ENCODE measurements around the gene PAK1. TPM values are rescaled to one million over a fixed set of nuclear protein-coding genes. Genes with fewer than 3 reads are reported as not detected.

The PAK1 gene
- total RNA-seq, 1 donor from 2014 or later = 58.3 TPM

- peaks cover 41% of the 10 kb centered on the region for H3K4me1 Mint-ChIP-seq (ENCODE audit: unreplicated experiment)
- peak; percentile 51 for DNase-seq (ENCODE audit: low spot score)
- no peaks in the 10 kb centered on the region for H3K36me3 Mint-ChIP-seq (ENCODE audit: low read depth, unreplicated experiment)
- H3K27me3 Mint-ChIP-seq (ENCODE audit: unreplicated experiment) = peaks cover 10% of the 10 kb centered on the region
- H3K4me3 Mint-ChIP-seq (ENCODE audit: unreplicated experiment) = peak overlapping the region; percentile 92
- H3K27ac Mint-ChIP-seq (ENCODE audit: unreplicated experiment) = no peak overlapping the region
- peak; percentile 18 for TF ChIP-seq CTCF (IDR thresholded peaks at IDR 0.05; ENCODE audit: unreplicated experiment)
- H3K9me3 Mint-ChIP-seq (ENCODE audit: unreplicated experiment) = no peaks in the 10 kb centered on the region
These were observed 2.2 kb downstream of the PAK1 start for GRCh38 chr11:77471558-77472193.

DNA sequence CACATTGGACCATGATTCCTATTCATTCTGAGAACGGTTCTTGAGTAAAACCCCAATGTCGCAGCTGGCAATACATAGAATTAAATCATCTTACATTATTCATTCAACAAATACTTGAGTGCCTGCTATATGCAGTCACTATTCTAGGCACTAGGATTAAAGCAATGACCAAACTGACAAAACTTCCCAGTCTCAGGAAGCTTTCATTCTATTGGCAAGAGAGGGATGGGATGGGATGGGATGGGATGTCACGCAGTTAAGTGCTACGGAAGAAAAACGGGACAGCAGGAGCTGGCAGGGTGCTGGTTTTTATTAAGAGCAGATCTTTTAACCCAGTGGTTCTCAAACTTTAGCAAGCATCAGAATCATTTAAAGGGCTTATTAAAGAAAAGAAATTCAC is 2.9 kb downstream of the PAK1 start:
- Mint-ChIP-seq H3K36me3 (ENCODE audit: low read depth, unreplicated experiment) (no peaks in the 10 kb centered on the region), H3K4me3 (ENCODE audit: unreplicated experiment) (no peak overlapping the region), H3K27ac (ENCODE audit: unreplicated experiment) (no peak overlapping the region), H3K9me3 (ENCODE audit: unreplicated experiment) (no peaks in the 10 kb centered on the region), H3K27me3 (ENCODE audit: unreplicated experiment) (peaks cover 10% of the 10 kb centered on the region), H3K4me1 (ENCODE audit: unreplicated experiment) (peaks cover 41% of the 10 kb centered on the region)
- DNase-seq (ENCODE audit: low spot score) = no peak
- TF ChIP-seq CTCF (IDR thresholded peaks at IDR 0.05; ENCODE audit: unreplicated experiment) = no peak

- Mint-ChIP-seq H3K9me3 (ENCODE audit: unreplicated experiment) (no peaks in the 10 kb centered on the region), H3K4me3 (ENCODE audit: unreplicated experiment) (no peak overlapping the region)
These were observed 3.4 kb downstream of the PAK1 start for GRCh38 chr11:77470504-77470903.

DNA sequence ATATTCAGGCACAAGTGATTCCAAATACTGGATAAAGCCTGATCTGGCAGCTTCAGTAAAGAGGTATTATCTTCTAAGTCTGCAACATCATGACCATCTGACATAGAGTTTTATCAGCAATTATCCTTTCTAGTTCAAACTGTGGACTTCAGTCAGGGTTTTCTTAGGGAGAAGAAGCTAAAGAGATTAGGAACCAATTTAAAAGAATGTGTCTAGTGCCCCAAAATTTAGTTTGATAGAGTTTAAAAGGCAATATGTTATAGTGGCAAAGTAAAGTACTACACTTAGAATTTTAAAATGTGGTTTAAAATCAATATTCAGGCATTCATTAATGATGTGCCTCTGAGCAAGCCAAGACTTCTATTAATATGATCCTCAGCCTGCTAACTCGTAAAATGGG is 5.4 kb downstream of the PAK1 start:
- no peak for DNase-seq (ENCODE audit: low spot score)
- H3K9me3 Mint-ChIP-seq (ENCODE audit: unreplicated experiment) = no peaks in the 10 kb centered on the region
- no peaks in the 10 kb centered on the region for H3K36me3 Mint-ChIP-seq (ENCODE audit: low read depth, unreplicated experiment)
- H3K4me1 Mint-ChIP-seq (ENCODE audit: unreplicated experiment) = peaks cover 36% of the 10 kb centered on the region
- no peak overlapping the region for H3K4me3 Mint-ChIP-seq (ENCODE audit: unreplicated experiment)
- peaks cover 5% of the 10 kb centered on the region for H3K27me3 Mint-ChIP-seq (ENCODE audit: unreplicated experiment)
- no peak overlapping the region for H3K27ac Mint-ChIP-seq (ENCODE audit: unreplicated experiment)
- peak; percentile 61 for TF ChIP-seq CTCF (IDR thresholded peaks at IDR 0.05; ENCODE audit: unreplicated experiment)

More at GRCh38 chr11:77470504-77470903, 3.4 kb downstream of the PAK1 start:
- DNase-seq (ENCODE audit: low spot score) = no peak
- H3K27me3 Mint-ChIP-seq (ENCODE audit: unreplicated experiment) = peaks cover 10% of the 10 kb centered on the region
- no peak overlapping the region for H3K27ac Mint-ChIP-seq (ENCODE audit: unreplicated experiment)
- TF ChIP-seq CTCF (IDR thresholded peaks at IDR 0.05; ENCODE audit: unreplicated experiment) = no peak
- H3K4me1 Mint-ChIP-seq (ENCODE audit: unreplicated experiment) = peaks cover 41% of the 10 kb centered on the region
- H3K36me3 Mint-ChIP-seq (ENCODE audit: low read depth, unreplicated experiment) = no peaks in the 10 kb centered on the region

DNA sequence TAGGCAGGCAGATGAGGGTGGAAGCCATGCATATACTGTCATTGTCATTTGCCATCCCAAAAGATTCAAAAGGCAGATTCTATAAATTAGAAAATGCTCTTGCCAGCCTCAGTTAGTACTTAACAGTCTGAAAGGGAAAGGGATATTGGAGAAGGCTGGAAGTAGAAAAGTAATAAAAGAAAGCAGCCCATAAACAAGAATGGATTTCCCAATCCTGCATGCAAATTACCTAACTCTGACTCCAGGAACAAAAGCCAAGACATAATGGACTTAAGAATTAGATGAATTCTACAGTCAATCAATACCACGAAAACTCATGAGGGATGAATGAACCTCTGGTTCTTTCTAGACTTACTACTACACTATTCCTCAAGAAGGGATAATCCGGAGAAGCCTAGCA is 5.9 kb downstream of the PAK1 start:
- no peak for TF ChIP-seq CTCF (IDR thresholded peaks at IDR 0.05; ENCODE audit: unreplicated experiment)
- Mint-ChIP-seq H3K27me3 (ENCODE audit: unreplicated experiment) (peaks cover 5% of the 10 kb centered on the region), H3K4me3 (ENCODE audit: unreplicated experiment) (no peak overlapping the region), H3K36me3 (ENCODE audit: low read depth, unreplicated experiment) (no peaks in the 10 kb centered on the region), H3K9me3 (ENCODE audit: unreplicated experiment) (no peaks in the 10 kb centered on the region), H3K4me1 (ENCODE audit: unreplicated experiment) (peaks cover 36% of the 10 kb centered on the region), H3K27ac (ENCODE audit: unreplicated experiment) (no peak overlapping the region)
- no peak for DNase-seq (ENCODE audit: low spot score)
